Psoas muscle (tissue), 8 donors: ENCODE data around the gene ZFAND6. TPM values are rescaled to one million over a fixed set of nuclear protein-coding genes. Genes with fewer than 3 reads are reported as not detected.

Experiments
- ATAC-seq, 4 donors: fragments of 200-7000 bp; cut with Tn5 transposase; one replicate each; pipeline ENCODE4 v1.9.1; 2020; ENCODE audit warnings: moderate library complexity in 3 of 4, mild to moderate bottlenecking in 2 of 4
- DNase-seq, 2 donors: peaks; one replicate each; pipeline ENCODE4 v3.0.0-alpha.2; 2020
- H3K27ac ChIP-seq: fragments of 200-600 bp; one replicate; pipeline ENCODE4 v1.8.0; 2022
- H3K27me3 ChIP-seq, 3 donors: fragments of 200-600 bp in 1 of 3; one replicate each; pipeline versions ENCODE4 v1.6.1 to v1.8.0; 2013 to 2022; ENCODE audit warnings: low read length in 2 of 3, mild to moderate bottlenecking in 2 of 3, moderate library complexity in 1 of 3; ENCODE audit not compliant: insufficient read depth in 3 of 3
- H3K36me3 ChIP-seq, 2 donors: fragments of 200-600 bp in 1 of 2; one replicate each; pipeline versions ENCODE4 v1.6.1 to v1.8.0; 2013 to 2022; ENCODE audit warnings: low read depth in 1 of 2, mild to moderate bottlenecking in 1 of 2, moderate library complexity in 1 of 2; ENCODE audit not compliant: insufficient read depth in 1 of 2
- H3K4me1 ChIP-seq: fragments of 200-600 bp; one replicate; pipeline ENCODE4 v1.8.0; 2022
- H3K4me3 ChIP-seq: fragments of 200-600 bp; one replicate; pipeline ENCODE4 v1.8.0; 2022; ENCODE audit warnings: mild to moderate bottlenecking
- H3K9me3 ChIP-seq: fragments of 200-600 bp; one replicate; pipeline ENCODE4 v1.8.0; 2022
- WGBS, 3 donors: extraction: QIAGEN DNeasy Blood & Tissue Kit; methylation state at CpG; one replicate each; pipeline versions ENCODE4 v1.1.6 to v1.1.7; 2013; 5-methylcytosine and 5-hydroxymethylcytosine counted together
- intact Hi-C, 2 donors: fragments of 100-400 bp; cut with DNase I; formaldehyde crosslinking; loops; one replicate each; pipeline versions ENCODE4 v1.11.0 to v1.14.2; 2022
- polyA plus RNA-seq, 3 donors: library from polyadenylated mRNA; stranded (reverse); fragments of 200-250 nt; gene quantifications; one replicate each; pipeline ENCODE4 v1.2.3, GENCODE V29; 2013
- total RNA-seq, 4 donors: library from RNA; stranded (reverse); fragmentation: NEBNext Ultra II Directional in 2 of 4; extraction: Animal tissue kit (Norgen Biotek cat#: 25700) in 2 of 4; gene quantifications; one replicate each; pipeline versions ENCODE4 v1.2.1 to v1.2.4, GENCODE V29; 2021 to 2023
- TF ChIP-seq, protein P1 (sequence below): fragments of 200-600 bp; IDR thresholded peaks from one replicate; pipeline ENCODE4 v1.8.0; 2022; ENCODE audit warnings: antibody characterized with exemption
- donor health status: healthy with polysubstance abuse.
- donor health status: DM: no; HTN: no; CAD: no; lungs with moderate emphysema.
- donor health status: Bipolar disorder and iron deficiency.
- donor health status: healthy.
- donor health status: DM: yes; HTN: yes; CAD: no.
- donor health status: DM: no; HTN: no; CAD: no.
- donor health status: DM: no; HTN: no; CAD: no.
- donor health status: DM: yes; HTN: yes; CAD: no.

Gene ZFAND6
- total and polyA plus RNA-seq, 7 donors, result 66.3 to 125 (median 78.8) TPM

DNA sequence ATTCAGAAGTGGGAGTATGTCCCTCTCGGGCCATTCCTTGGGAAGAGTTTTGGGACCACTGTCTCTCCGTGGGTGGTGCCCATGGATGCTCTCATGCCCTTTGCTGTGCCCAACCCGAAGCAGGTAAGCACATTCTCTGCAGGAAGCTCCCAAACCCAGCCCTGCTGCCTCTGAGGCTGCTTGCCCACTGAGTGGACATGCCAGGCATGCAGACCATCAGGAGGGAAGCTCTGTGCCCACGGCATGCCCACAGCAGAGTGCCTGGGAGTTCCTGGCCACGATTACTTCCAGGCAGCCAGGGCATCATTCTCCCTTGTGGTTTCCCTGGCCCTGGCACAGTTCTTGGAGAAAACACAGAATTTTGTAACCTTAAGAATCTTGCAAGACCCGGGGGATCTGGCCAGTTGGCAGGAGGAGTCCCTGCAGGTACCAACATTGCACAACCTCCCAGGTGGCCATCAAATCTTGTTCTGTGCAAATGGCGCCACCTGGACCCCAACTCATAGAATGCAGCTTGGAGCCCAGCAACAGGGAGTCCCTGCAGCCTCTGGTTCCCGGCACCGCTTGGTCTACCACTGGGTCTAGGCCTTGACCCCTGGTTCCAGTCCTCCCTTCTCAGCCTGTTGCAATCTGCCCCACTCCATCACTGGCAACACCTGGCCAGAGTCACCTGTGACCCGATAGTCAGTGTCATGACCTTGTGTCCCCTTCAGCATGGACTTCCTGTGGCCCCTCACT is 113.7 kb downstream of the ZFAND6 start:
- TF ChIP-seq, protein P1, sequence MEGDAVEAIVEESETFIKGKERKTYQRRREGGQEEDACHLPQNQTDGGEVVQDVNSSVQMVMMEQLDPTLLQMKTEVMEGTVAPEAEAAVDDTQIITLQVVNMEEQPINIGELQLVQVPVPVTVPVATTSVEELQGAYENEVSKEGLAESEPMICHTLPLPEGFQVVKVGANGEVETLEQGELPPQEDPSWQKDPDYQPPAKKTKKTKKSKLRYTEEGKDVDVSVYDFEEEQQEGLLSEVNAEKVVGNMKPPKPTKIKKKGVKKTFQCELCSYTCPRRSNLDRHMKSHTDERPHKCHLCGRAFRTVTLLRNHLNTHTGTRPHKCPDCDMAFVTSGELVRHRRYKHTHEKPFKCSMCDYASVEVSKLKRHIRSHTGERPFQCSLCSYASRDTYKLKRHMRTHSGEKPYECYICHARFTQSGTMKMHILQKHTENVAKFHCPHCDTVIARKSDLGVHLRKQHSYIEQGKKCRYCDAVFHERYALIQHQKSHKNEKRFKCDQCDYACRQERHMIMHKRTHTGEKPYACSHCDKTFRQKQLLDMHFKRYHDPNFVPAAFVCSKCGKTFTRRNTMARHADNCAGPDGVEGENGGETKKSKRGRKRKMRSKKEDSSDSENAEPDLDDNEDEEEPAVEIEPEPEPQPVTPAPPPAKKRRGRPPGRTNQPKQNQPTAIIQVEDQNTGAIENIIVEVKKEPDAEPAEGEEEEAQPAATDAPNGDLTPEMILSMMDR, result peak; percentile 71
- no peaks in the 10 kb centered on the region for H3K27me3 ChIP-seq
- H3K27ac ChIP-seq, result peak overlapping the region; percentile 84
- ATAC-seq (peak; percentile 29 to 77 (median 70)), DNase-seq (peak; percentile 44 to 78)
- no peak overlapping the region for H3K4me3 ChIP-seq
- H3K36me3 ChIP-seq, result peaks cover 0 to 21% of the 10 kb centered on the region in 2 donors
- intact Hi-C loops, result loop anchor here (2.0 to 10.0 kb wide), 3 partner anchors 276 to 788 kb away; partner anchors contain the start of gene MTHFS (in 2 of the 2)
- no peaks in the 10 kb centered on the region for H3K9me3 ChIP-seq
- peaks cover 23% of the 10 kb centered on the region for H3K4me1 ChIP-seq
- WGBS, 3 donors, result 66 to 74% (median 67%) methylated on average over 10 of the region's 10 CpGs

DNA sequence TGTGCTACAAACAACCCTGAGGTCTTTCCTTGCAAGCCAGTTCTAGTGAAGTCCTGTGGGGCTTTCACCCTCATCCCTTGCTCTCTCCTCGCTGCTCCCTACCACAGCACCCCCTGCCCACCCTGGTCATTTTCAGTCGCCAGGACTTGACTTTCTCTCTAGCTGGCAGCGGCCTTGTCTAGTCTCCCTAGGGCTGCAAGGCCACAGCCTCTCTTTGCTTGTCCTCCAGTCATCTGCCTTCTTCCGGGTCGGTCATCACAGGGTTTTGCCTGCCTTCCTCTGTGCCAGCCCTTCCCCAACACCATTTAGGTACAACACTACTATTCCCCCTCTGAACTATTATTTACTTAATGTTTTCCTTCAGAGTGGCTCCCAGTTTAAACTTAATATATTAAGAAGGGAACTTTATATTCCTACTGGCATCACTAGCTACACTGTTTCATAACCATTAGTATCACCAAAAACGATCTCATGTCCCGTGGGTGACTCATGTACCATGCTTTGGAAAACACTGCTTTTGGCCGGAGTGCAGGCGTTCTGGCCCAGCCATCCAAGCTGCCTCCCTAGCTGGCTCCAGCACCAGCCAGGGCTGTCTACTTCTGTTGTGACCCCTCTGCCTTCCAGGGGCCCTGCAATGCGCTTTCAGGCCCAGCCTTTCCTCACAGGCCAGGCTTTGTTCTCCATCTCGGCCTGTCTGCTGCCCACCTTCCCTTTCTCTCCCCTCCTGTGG is 114.7 kb downstream of the ZFAND6 start:
- ATAC-seq (peak; percentile 91 to 96 (median 92)), DNase-seq (peak; percentile 66 to 88)
- 44 to 70% (median 49%) methylated on average over 11 of the region's 11 CpGs for WGBS, 3 donors
- TF ChIP-seq, protein P1, result no peak
- H3K9me3 ChIP-seq, result no peaks in the 10 kb centered on the region
- peaks cover 0 to 21% of the 10 kb centered on the region in 2 donors for H3K36me3 ChIP-seq
- no peaks in the 10 kb centered on the region for H3K27me3 ChIP-seq
- H3K4me1 ChIP-seq, result peaks cover 27% of the 10 kb centered on the region
- intact Hi-C loops, result loop anchor here in 1 of 2 donors (10.0 kb wide), 2 partner anchors 279 to 789 kb away; partner anchors contain the start of gene MTHFS
- H3K4me3 ChIP-seq, result no peak overlapping the region
- peak overlapping the region; percentile 84 for H3K27ac ChIP-seq

DNA sequence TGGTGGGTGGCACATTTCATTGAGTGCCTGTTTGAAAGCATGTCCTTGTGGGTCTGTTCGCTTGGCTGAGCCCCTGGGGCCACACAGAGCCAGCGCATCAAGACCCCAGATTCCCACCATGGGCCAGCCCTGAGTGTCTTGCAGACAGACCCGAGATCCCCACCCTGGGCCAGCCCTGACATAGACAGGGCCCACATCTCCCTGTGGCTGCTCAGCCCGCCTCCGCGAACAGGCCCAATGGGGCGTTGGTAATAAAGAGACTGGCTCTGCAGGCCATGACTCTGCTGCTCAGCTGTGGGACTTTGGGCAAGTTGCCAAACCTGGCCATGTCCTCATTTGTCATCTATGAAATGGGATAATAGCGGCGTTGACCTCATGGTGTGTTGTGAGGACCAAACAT is 116.0 kb downstream of the ZFAND6 start:
- H3K36me3 ChIP-seq, result peaks cover 0 to 20% of the 10 kb centered on the region in 2 donors
- no peaks in the 10 kb centered on the region for H3K9me3 ChIP-seq
- intact Hi-C loops, result loop anchor here in 1 of 2 donors (10.0 kb wide), 2 partner anchors 281 to 791 kb away; partner anchors contain the start of gene MTHFS
- WGBS, 3 donors, result 95 to 96% (median 95%) methylated on average over 9 of the region's 9 CpGs
- H3K27me3 ChIP-seq, result no peaks in the 10 kb centered on the region
- DNase-seq (peak in 1 of 2 donors; percentile 47), ATAC-seq (no peak)
- TF ChIP-seq, protein P1, result no peak
- no peak overlapping the region for H3K4me3 ChIP-seq
- no peak overlapping the region for H3K27ac ChIP-seq
- H3K4me1 ChIP-seq, result peaks cover 32% of the 10 kb centered on the region

DNA sequence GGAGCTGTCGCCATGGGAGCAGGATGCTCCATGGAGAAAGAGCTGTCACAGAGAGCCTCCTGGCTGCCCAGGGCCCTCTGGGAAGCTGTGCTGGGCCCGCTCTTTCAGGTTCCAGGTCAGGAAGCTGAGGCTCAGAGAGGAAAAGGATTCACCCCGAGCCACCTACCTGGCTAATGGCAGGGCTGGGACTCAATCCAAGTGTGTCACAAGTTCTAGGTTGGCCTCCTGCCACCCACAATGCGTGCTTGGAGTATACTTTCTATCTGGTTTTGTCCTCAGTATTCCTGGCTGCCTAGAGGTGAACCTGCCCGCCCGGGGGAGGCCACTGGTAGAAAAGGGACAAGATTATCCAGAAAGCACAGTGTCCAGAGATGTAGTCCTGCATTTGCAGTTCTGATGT is 117.0 kb downstream of the ZFAND6 start:
- no peaks in the 10 kb centered on the region for H3K27me3 ChIP-seq
- WGBS, 3 donors, result 62 to 72% (median 70%) methylated on average over 6 of the region's 6 CpGs
- no peak overlapping the region for H3K4me3 ChIP-seq
- DNase-seq, result peak in 1 of 2 donors; percentile 44
- H3K27ac ChIP-seq, result peak overlapping the region; percentile 41
- peaks cover 32% of the 10 kb centered on the region for H3K4me1 ChIP-seq
- TF ChIP-seq, protein P1, result no peak
- H3K9me3 ChIP-seq, result no peaks in the 10 kb centered on the region
- peaks cover 0 to 30% of the 10 kb centered on the region in 2 donors for H3K36me3 ChIP-seq
- ATAC-seq, result no peak
- intact Hi-C loops, result loop anchor here in 1 of 2 donors (10.0 kb wide), 2 partner anchors 282 to 792 kb away; partner anchors contain the start of gene MTHFS
